GM12878 (cell line): ENCODE data around the gene SOX6. TPM values are rescaled to one million over a fixed set of nuclear protein-coding genes. Genes with fewer than 3 reads are reported as not detected.

Source experiments
- ATAC-seq: fragments of 200-7000 bp; cut with Tn5 transposase; 3 replicates; pipeline ENCODE4 v1.9.1; 2020; ENCODE audit warnings: mild to moderate bottlenecking, moderate library complexity
- BruUV-seq: library from RNA; stranded (reverse); fragments of 400-500 nt; replicated peaks from 2 replicates; lab custom pipeline; 2021; lab: Mats Ljungman, UMichigan
- CTCF ChIA-PET: fragments of 300-600 bp; sonication (Branson Sonifier 250); formaldehyde crosslinking; extraction: SDS; loops from one replicate; lab custom pipeline; 2021; ENCODE audit warnings: inconsistent platforms; lab: Yijun Ruan, JAX
- POLR2A ChIA-PET: fragments of 350-600 bp; formaldehyde crosslinking; extraction: SDS; loops from one replicate; lab custom pipeline; 2021; ENCODE audit warnings: inconsistent platforms; lab: Charles Lee
- RAD21 ChIA-PET: fragments of 300-600 bp; sonication (Branson Sonifier 250); formaldehyde crosslinking; loops from one replicate; lab custom pipeline; 2023; ENCODE audit warnings: antibody characterized with exemption; ENCODE audit not compliant: unreplicated experiment; lab: Charles Lee
- SMC1A ChIA-PET: fragments of 300-600 bp; sonication (Branson Sonifier 250); formaldehyde crosslinking; loops from one replicate; lab custom pipeline; 2023; ENCODE audit not compliant: unreplicated experiment, uncharacterized antibody; lab: Charles Lee
- DNase-seq: peaks from one replicate; pipeline ENCODE4 v3.0.0-alpha.2; 2011; ENCODE audit warnings: low read depth, low spot score
- FAIRE-seq: peaks from 3 replicates; lab custom pipeline; 2011; peaks lifted over from hg19 to GRCh38; lab: Jason Lieb, UNC
- H2AFZ ChIP-seq: 2 replicates; pipeline ENCODE4 v1.6.0; 2011; ENCODE audit warnings: low read depth, low read length, control low read depth; ENCODE audit not compliant: control insufficient read depth
- H3K27ac ChIP-seq: 2 replicates; pipeline ENCODE4 v1.5.1; 2011; ENCODE audit warnings: control low read depth; ENCODE audit not compliant: control insufficient read depth, insufficient read depth
- H3K27me3 ChIP-seq, 2 experiments: replicated peaks in 1 of 2; 2 replicates each; pipeline versions ENCODE4 v1.6.0 to v1.6.1; 2011; ENCODE audit warnings: low read length in 1 of 2; ENCODE audit not compliant: control insufficient read depth in 2 of 2, insufficient read depth in 2 of 2
- H3K36me3 ChIP-seq, 2 experiments: 2 replicates each; pipeline ENCODE4 v1.5.1; 2011; ENCODE audit warnings: low read length in 1 of 2; ENCODE audit not compliant: control insufficient read depth in 2 of 2, insufficient read depth in 2 of 2
- H3K4me1 ChIP-seq: 2 replicates; pipeline ENCODE4 v1.6.1; 2011; ENCODE audit warnings: mild to moderate bottlenecking, low read length, moderate library complexity, mixed read lengths; ENCODE audit not compliant: control insufficient read depth, insufficient read depth
- H3K4me2 ChIP-seq: 2 replicates; pipeline ENCODE4 v1.6.0; 2011; ENCODE audit warnings: control low read depth; ENCODE audit not compliant: control insufficient read depth, insufficient read depth
- H3K4me3 ChIP-seq: fragments of 200-600 bp; sonication (generic); 2 replicates; pipeline ENCODE4 v1.5.1; 2016
- H3K79me2 ChIP-seq: 2 replicates; pipeline ENCODE4 v1.6.0; 2011; ENCODE audit warnings: low read length; ENCODE audit not compliant: control insufficient read depth, insufficient read depth
- H3K9ac ChIP-seq: 2 replicates; pipeline ENCODE4 v1.8.0; 2011; ENCODE audit warnings: low read length, control low read depth, mixed read lengths; ENCODE audit not compliant: control insufficient read depth, insufficient read depth
- H3K9me3 ChIP-seq: replicated peaks from 3 replicates; pipeline ENCODE4 v1.5.1; 2011; ENCODE audit warnings: mild to moderate bottlenecking, low read length; ENCODE audit not compliant: control insufficient read depth, insufficient read depth
- H4K20me1 ChIP-seq: 2 replicates; pipeline ENCODE4 v1.6.0; 2011; ENCODE audit not compliant: control insufficient read depth, insufficient read depth
- CREB1 ChIP-seq: IDR thresholded peaks from 2 replicates; pipeline ENCODE4 v1.6.1; 2012; ENCODE audit warnings: low read depth, mild to moderate bottlenecking, inconsistent platforms
- ESRRA ChIP-seq: IDR thresholded peaks from 2 replicates; pipeline ENCODE4 v1.6.1; 2012; ENCODE audit warnings: mild to moderate bottlenecking, low read length, improper control_type of control experiment
- GABPA ChIP-seq: IDR thresholded peaks from 2 replicates; pipeline ENCODE4 v1.6.1; 2014; ENCODE audit warnings: antibody characterized with exemption, low read depth, mild to moderate bottlenecking, inconsistent platforms
- HCFC1 ChIP-seq: fragments of 150-350 bp; IDR thresholded peaks from 2 replicates; pipeline ENCODE4 v1.6.1; 2014; ENCODE audit warnings: low read length
- HDAC6 ChIP-seq: fragments of 200-600 bp; sonication (generic); IDR thresholded peaks from one replicate; pipeline ENCODE4 v1.8.0; 2017; ENCODE audit warnings: antibody characterized with exemption; ENCODE audit not compliant: unreplicated experiment
- MYB ChIP-seq: fragments of 150-350 bp; IDR thresholded peaks from 2 replicates; pipeline ENCODE4 v1.6.1; 2014; ENCODE audit warnings: mild to moderate bottlenecking, low read depth, low read length, borderline replicate concordance
- NR2C1 ChIP-seq: fragments of 450-650 bp; IDR thresholded peaks from 2 replicates; pipeline ENCODE4 v1.6.1; 2017; ENCODE audit warnings: antibody characterized with exemption, mild to moderate bottlenecking, moderate library complexity
- RAD51 ChIP-seq: fragments of 450-650 bp; IDR thresholded peaks from 2 replicates; pipeline ENCODE4 v1.6.1; 2016; ENCODE audit warnings: moderate library complexity, mild to moderate bottlenecking, inconsistent platforms
- SIN3A ChIP-seq: IDR thresholded peaks from 2 replicates; pipeline ENCODE4 v1.6.1; 2012; ENCODE audit warnings: low read depth, low read length, improper control_type of control experiment
- SMC3 ChIP-seq: IDR thresholded peaks from 2 replicates; pipeline ENCODE4 v1.6.1; 2011; ENCODE audit warnings: low read length, improper control_type of control experiment, borderline replicate concordance
- SUZ12 ChIP-seq: fragments of 200-600 bp; sonication (generic); IDR thresholded peaks from one replicate; pipeline ENCODE4 v1.6.1; 2018; ENCODE audit warnings: antibody characterized with exemption, mild to moderate bottlenecking; ENCODE audit not compliant: unreplicated experiment
- ZNF24 ChIP-seq: fragments of 450-650 bp; IDR thresholded peaks from 2 replicates; pipeline ENCODE4 v1.6.1; 2017; ENCODE audit warnings: antibody characterized with exemption, mild to moderate bottlenecking
- WGBS: methylation state at CpG from one replicate; pipeline ENCODE4 v1.1.6; 2016; ENCODE audit warnings: low lambda C conversion rate; ENCODE audit not compliant: insufficient replicate concordance, insufficient coverage; ENCODE audit errors: missing lambda C conversion rate; 5-methylcytosine and 5-hydroxymethylcytosine counted together
- in situ Hi-C: fragments of 300-500 bp; cut with MboI; formaldehyde crosslinking; loops from 9 replicates; pipeline ENCODE4 v1.14.3; 2018; ENCODE audit warnings: mixed read lengths
- intact Hi-C: fragments of 100-400 bp; cut with micrococcal nuclease; formaldehyde crosslinking; loops from one replicate; pipeline ENCODE4 v1.14.2; 2022; ENCODE audit not compliant: unreplicated experiment
- polyA plus RNA-seq, 11 experiments: library from polyadenylated mRNA; depleted of rRNA in 4 of 11; unstranded in 6 of 11; stranded (reverse) in 5 of 11; fragments of >200 nt; fragmentation: Nextera tagmentation in 4 of 11; fragmentation: Illumina TruSeq in 1 of 11; extraction: Ambion mirVana in 4 of 11; extraction: Trizol in 1 of 11; gene quantifications; 1 replicate in 1 of 11; 2 replicates in 10 of 11; pipeline versions ENCODE4 v1.2.1 to v1.2.3, GENCODE V29; 2011 to 2016; ENCODE audit warnings: inconsistent platforms in 2 of 11, missing spikeins in 2 of 11, low read depth in 1 of 11
- total RNA-seq, 4 experiments: library from RNA; depleted of rRNA in 3 of 4; stranded (reverse); fragments of >200 nt in 3 of 4; fragmentation: Illumina TruSeq in 1 of 4; extraction: Trizol in 1 of 4; gene quantifications; 2 replicates each; pipeline versions ENCODE4 v1.2.1 to v1.2.3, GENCODE V29; 2013 to 2021
- TF ChIP-seq, protein P1 (sequence below): IDR thresholded peaks from 2 replicates; pipeline ENCODE4 v1.6.1; 2011; ENCODE audit warnings: low read depth, low read length, improper control_type of control experiment, borderline replicate concordance
- TF ChIP-seq, protein P2 (sequence below): fragments of 450-650 bp; IDR thresholded peaks from 2 replicates; pipeline ENCODE4 v1.6.1; 2017; ENCODE audit warnings: mild to moderate bottlenecking
- TF ChIP-seq, protein P3 (sequence below): fragments of 150-350 bp; IDR thresholded peaks from 2 replicates; pipeline ENCODE4 v1.6.1; 2016; ENCODE audit warnings: low read depth, low read length
- TF ChIP-seq, protein P4 (sequence below): fragments of 150-350 bp; IDR thresholded peaks from 2 replicates; pipeline ENCODE4 v1.6.1; 2014; ENCODE audit warnings: mild to moderate bottlenecking, low read depth, low read length
- TF ChIP-seq, protein P5 (sequence below): fragments of 450-650 bp; IDR thresholded peaks from 2 replicates; pipeline ENCODE4 v1.6.1; 2014; ENCODE audit warnings: mild to moderate bottlenecking

Gene SOX6
- total and polyA plus RNA-seq, 10 of the 15 experiments (the other 5 are each of a cell fraction or from before 2014, with no cell fraction given): 0.03 to 0.71 (median 0.29) TPM; not detected in 4

DNA sequence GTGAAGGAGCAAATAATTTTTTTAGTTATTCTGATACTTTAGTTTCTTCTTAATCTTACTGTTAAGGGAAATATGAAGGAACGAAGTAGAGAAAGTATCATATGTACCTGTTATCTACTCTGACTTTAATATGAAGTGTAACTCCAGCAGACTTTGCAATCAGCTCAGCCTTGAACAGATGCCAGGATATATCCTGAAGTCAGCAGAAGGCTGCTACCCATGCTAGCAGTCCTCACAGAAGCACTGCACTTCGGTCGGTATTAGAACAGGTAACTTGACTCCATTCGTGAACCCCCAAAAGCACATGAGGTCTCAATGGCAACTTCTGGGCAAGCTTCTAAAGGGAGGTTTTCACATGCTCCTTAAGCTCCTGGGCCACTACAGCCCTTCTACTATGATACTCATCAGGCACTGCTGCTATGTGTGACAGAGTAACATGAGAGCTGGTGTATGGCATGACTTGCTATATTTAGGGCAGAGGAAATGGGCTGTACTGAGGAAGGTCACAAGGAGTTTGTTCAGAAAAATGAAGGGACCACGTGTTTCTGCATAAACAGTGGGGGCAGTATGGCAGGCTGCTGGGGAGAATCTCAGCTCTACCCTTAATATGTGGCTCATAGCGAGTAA, 344.1 kb downstream of the SOX6 start:
- ChIA-PET CTCF (no interaction called here), SMC1A (no interaction called here), RAD21 (no interaction called here), POLR2A (no interaction called here)
- no peak for DNase-seq
- Histone ChIP-seq H3K27me3 (no peaks in the 10 kb centered on the region; a peak in 2 of 4 replicates), H3K79me2 (no peaks in the 10 kb centered on the region), H2AFZ (no peak overlapping the region), H3K36me3 (no peaks in the 10 kb centered on the region), H3K4me3 (no peak overlapping the region), H3K27ac (no peak overlapping the region), H3K9me3 (no peaks in the 10 kb centered on the region), H3K9ac (no peak overlapping the region), H4K20me1 (no peaks in the 10 kb centered on the region), H3K4me1 (no peaks in the 10 kb centered on the region), H3K4me2 (no peak overlapping the region)
- ATAC-seq: no peak
- in situ Hi-C loops: no loop called here
- intact Hi-C loops: no loop called here
- no TSS peak for BruUV-seq
- WGBS: 5% methylated on average over 6 of the region's 6 CpGs
- FAIRE-seq: no peak
- TF ChIP-seq RAD51: no peak
- no peak for TF ChIP-seq CREB1
- TF ChIP-seq NR2C1: no peak
- TF ChIP-seq ZNF24: no peak
- no peak for TF ChIP-seq HDAC6
- TF ChIP-seq, protein P1, sequence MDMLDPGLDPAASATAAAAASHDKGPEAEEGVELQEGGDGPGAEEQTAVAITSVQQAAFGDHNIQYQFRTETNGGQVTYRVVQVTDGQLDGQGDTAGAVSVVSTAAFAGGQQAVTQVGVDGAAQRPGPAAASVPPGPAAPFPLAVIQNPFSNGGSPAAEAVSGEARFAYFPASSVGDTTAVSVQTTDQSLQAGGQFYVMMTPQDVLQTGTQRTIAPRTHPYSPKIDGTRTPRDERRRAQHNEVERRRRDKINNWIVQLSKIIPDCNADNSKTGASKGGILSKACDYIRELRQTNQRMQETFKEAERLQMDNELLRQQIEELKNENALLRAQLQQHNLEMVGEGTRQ: no peak
- TF ChIP-seq GABPA: no peak
- TF ChIP-seq SUZ12: no peak
- TF ChIP-seq ESRRA: no peak
- TF ChIP-seq SIN3A: no peak
- TF ChIP-seq, protein P2, sequence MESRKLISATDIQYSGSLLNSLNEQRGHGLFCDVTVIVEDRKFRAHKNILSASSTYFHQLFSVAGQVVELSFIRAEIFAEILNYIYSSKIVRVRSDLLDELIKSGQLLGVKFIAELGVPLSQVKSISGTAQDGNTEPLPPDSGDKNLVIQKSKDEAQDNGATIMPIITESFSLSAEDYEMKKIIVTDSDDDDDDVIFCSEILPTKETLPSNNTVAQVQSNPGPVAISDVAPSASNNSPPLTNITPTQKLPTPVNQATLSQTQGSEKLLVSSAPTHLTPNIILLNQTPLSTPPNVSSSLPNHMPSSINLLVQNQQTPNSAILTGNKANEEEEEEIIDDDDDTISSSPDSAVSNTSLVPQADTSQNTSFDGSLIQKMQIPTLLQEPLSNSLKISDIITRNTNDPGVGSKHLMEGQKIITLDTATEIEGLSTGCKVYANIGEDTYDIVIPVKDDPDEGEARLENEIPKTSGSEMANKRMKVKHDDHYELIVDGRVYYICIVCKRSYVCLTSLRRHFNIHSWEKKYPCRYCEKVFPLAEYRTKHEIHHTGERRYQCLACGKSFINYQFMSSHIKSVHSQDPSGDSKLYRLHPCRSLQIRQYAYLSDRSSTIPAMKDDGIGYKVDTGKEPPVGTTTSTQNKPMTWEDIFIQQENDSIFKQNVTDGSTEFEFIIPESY: no peak
- TF ChIP-seq, protein P3, sequence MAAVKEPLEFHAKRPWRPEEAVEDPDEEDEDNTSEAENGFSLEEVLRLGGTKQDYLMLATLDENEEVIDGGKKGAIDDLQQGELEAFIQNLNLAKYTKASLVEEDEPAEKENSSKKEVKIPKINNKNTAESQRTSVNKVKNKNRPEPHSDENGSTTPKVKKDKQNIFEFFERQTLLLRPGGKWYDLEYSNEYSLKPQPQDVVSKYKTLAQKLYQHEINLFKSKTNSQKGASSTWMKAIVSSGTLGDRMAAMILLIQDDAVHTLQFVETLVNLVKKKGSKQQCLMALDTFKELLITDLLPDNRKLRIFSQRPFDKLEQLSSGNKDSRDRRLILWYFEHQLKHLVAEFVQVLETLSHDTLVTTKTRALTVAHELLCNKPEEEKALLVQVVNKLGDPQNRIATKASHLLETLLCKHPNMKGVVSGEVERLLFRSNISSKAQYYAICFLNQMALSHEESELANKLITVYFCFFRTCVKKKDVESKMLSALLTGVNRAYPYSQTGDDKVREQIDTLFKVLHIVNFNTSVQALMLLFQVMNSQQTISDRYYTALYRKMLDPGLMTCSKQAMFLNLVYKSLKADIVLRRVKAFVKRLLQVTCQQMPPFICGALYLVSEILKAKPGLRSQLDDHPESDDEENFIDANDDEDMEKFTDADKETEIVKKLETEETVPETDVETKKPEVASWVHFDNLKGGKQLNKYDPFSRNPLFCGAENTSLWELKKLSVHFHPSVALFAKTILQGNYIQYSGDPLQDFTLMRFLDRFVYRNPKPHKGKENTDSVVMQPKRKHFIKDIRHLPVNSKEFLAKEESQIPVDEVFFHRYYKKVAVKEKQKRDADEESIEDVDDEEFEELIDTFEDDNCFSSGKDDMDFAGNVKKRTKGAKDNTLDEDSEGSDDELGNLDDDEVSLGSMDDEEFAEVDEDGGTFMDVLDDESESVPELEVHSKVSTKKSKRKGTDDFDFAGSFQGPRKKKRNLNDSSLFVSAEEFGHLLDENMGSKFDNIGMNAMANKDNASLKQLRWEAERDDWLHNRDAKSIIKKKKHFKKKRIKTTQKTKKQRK: no peak
- no peak for TF ChIP-seq SMC3
- no peak for TF ChIP-seq MYB
- TF ChIP-seq, protein P4, sequence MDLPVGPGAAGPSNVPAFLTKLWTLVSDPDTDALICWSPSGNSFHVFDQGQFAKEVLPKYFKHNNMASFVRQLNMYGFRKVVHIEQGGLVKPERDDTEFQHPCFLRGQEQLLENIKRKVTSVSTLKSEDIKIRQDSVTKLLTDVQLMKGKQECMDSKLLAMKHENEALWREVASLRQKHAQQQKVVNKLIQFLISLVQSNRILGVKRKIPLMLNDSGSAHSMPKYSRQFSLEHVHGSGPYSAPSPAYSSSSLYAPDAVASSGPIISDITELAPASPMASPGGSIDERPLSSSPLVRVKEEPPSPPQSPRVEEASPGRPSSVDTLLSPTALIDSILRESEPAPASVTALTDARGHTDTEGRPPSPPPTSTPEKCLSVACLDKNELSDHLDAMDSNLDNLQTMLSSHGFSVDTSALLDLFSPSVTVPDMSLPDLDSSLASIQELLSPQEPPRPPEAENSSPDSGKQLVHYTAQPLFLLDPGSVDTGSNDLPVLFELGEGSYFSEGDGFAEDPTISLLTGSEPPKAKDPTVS: no peak
- TF ChIP-seq, protein P5, sequence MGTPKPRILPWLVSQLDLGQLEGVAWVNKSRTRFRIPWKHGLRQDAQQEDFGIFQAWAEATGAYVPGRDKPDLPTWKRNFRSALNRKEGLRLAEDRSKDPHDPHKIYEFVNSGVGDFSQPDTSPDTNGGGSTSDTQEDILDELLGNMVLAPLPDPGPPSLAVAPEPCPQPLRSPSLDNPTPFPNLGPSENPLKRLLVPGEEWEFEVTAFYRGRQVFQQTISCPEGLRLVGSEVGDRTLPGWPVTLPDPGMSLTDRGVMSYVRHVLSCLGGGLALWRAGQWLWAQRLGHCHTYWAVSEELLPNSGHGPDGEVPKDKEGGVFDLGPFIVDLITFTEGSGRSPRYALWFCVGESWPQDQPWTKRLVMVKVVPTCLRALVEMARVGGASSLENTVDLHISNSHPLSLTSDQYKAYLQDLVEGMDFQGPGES: no peak
- no peak for TF ChIP-seq HCFC1
